Mesenchymal stem cell (in vitro differentiated cells and primary cell): ENCODE results near the gene RUBCNL.

Source experiments
- DNase-seq: peaks from one replicate; pipeline ENCODE4 v3.0.0-alpha.2; 2013
- H2AFZ ChIP-seq: one replicate; pipeline ENCODE4 v1.6.1; 2013; ENCODE audit warnings: low read depth, mild to moderate bottlenecking, control low read depth, inconsistent platforms, low read length, moderate library complexity
- H2AK5ac ChIP-seq: 2 replicates; pipeline ENCODE4 v1.6.1; 2013; ENCODE audit warnings: low read length, moderate library complexity, mild to moderate bottlenecking, inconsistent platforms; ENCODE audit not compliant: severe bottlenecking
- H2BK120ac ChIP-seq: one replicate; pipeline ENCODE4 v1.6.1; 2013; ENCODE audit warnings: low read depth, mild to moderate bottlenecking, inconsistent platforms, low read length, moderate library complexity
- H2BK12ac ChIP-seq, 2 experiments: one replicate each; pipeline ENCODE4 v1.6.1; 2013; ENCODE audit warnings: inconsistent platforms in 2 of 2, low read length in 2 of 2, mild to moderate bottlenecking in 2 of 2, moderate library complexity in 2 of 2, control low read depth in 1 of 2
- H2BK15ac ChIP-seq: one replicate; pipeline ENCODE4 v1.6.1; 2013; ENCODE audit warnings: mild to moderate bottlenecking, low read depth, inconsistent platforms; ENCODE audit not compliant: poor library complexity, severe bottlenecking
- H2BK5ac ChIP-seq: 2 replicates; pipeline ENCODE4 v1.6.1; 2013; ENCODE audit warnings: low read depth, mild to moderate bottlenecking, low read length, control low read depth, inconsistent platforms; ENCODE audit not compliant: poor library complexity, severe bottlenecking
- H3K14ac ChIP-seq, 2 experiments: one replicate each; pipeline ENCODE4 v1.6.1; 2013; ENCODE audit warnings: inconsistent platforms in 2 of 2, low read length in 2 of 2, control low read depth in 1 of 2, mild to moderate bottlenecking in 1 of 2, moderate library complexity in 1 of 2
- H3K18ac ChIP-seq, 2 experiments: one replicate each; pipeline ENCODE4 v1.6.1; 2013; ENCODE audit warnings: inconsistent platforms in 2 of 2, low read length in 2 of 2, control low read depth in 1 of 2, low read depth in 1 of 2, mild to moderate bottlenecking in 1 of 2
- H3K23ac ChIP-seq, 2 experiments: one replicate each; pipeline ENCODE4 v1.6.1; 2013; ENCODE audit warnings: inconsistent platforms in 2 of 2, low read length in 2 of 2, mild to moderate bottlenecking in 2 of 2, moderate library complexity in 2 of 2, control low read depth in 1 of 2
- H3K27ac ChIP-seq: 2 replicates; pipeline ENCODE4 v1.5.1; 2013; ENCODE audit warnings: mild to moderate bottlenecking, moderate library complexity, low read length, control low read depth, inconsistent platforms; ENCODE audit not compliant: poor library complexity, severe bottlenecking
- H3K27me3 ChIP-seq, 2 experiments: 2 replicates each; pipeline versions ENCODE4 v1.6.1 to v1.7.0; 2013; ENCODE audit warnings: low read length in 2 of 2, mild to moderate bottlenecking in 2 of 2, moderate library complexity in 2 of 2, control low read depth in 1 of 2, inconsistent platforms in 1 of 2; ENCODE audit not compliant: control insufficient read depth in 1 of 2, insufficient read depth in 1 of 2
- H3K36me3 ChIP-seq, 2 experiments: 2 replicates each; pipeline versions ENCODE4 v1.6.1 to v1.7.0; 2013; ENCODE audit warnings: low read length in 2 of 2, control low read depth in 1 of 2, inconsistent platforms in 1 of 2, low read depth in 1 of 2, mild to moderate bottlenecking in 1 of 2; ENCODE audit not compliant: insufficient read depth in 2 of 2, control insufficient read depth in 1 of 2
- H3K4ac ChIP-seq, 2 experiments: one replicate each; pipeline ENCODE4 v1.6.1; 2013; ENCODE audit warnings: inconsistent platforms in 2 of 2, low read length in 2 of 2, mild to moderate bottlenecking in 2 of 2, moderate library complexity in 2 of 2, control low read depth in 1 of 2, low read depth in 1 of 2
- H3K4me1 ChIP-seq: 2 replicates; pipeline ENCODE4 v1.6.1; 2013; ENCODE audit warnings: low read depth, low read length, control low read depth; ENCODE audit not compliant: control insufficient read depth, insufficient read depth
- H3K4me2 ChIP-seq: 2 replicates; pipeline ENCODE4 v1.6.1; 2013; ENCODE audit warnings: low read length, mild to moderate bottlenecking, inconsistent platforms; ENCODE audit not compliant: poor library complexity, severe bottlenecking
- H3K4me3 ChIP-seq, 2 experiments: 2 replicates each; pipeline versions ENCODE4 v1.5.1 to v1.7.0; 2013; ENCODE audit warnings: low read length in 2 of 2, mild to moderate bottlenecking in 2 of 2, control low read depth in 1 of 2, low read depth in 1 of 2; ENCODE audit not compliant: insufficient read depth in 1 of 2
- H3K79me1 ChIP-seq: replicated peaks from 2 replicates; pipeline ENCODE4 v1.6.1; 2013; ENCODE audit warnings: mild to moderate bottlenecking, control low read depth, low read length, inconsistent platforms; ENCODE audit not compliant: poor library complexity, severe bottlenecking
- H3K9ac ChIP-seq: 2 replicates; pipeline ENCODE4 v1.7.0; 2013; ENCODE audit warnings: mild to moderate bottlenecking, low read length, moderate library complexity
- H3K9me3 ChIP-seq: 2 replicates; pipeline ENCODE4 v1.7.0; 2013; ENCODE audit warnings: mild to moderate bottlenecking, low read length; ENCODE audit not compliant: control insufficient read depth
- H4K8ac ChIP-seq: one replicate; pipeline ENCODE4 v1.6.1; 2013; ENCODE audit warnings: inconsistent platforms, mild to moderate bottlenecking, low read length, moderate library complexity
- H4K91ac ChIP-seq: one replicate; pipeline ENCODE4 v1.6.1; 2013; ENCODE audit warnings: mild to moderate bottlenecking, low read length, inconsistent platforms
- WGBS: methylation state at CpG from one replicate; pipeline ENCODE4 v1.1.7; 2013; ENCODE audit warnings: mixed read lengths; 5-methylcytosine and 5-hydroxymethylcytosine counted together

RUBCNL gene

DNA sequence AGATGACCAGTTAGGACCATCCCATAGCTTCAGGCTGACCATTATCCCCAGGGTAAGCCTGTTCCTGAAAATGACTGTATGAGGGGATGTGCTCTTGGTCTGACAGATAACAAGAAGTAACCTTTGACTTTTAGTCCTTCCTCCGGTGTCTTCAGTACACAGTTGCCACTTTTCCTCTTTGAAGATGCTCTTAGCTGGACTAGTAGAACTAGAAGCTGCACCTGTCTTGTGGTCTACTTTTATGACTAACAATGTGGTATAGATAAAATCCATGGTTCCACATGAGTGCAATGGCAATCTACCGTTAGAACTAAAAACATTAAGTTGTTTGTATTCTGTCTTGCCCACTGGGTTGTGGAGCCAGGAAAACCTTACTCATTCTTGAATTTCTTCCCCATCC is 5.9 kb upstream of the RUBCNL start:
- H3K27ac ChIP-seq: no peak overlapping the region
- no peak overlapping the region for H2AK5ac ChIP-seq
- no peak overlapping the region for H3K9ac ChIP-seq
- H3K79me1 ChIP-seq: no peaks in the 10 kb centered on the region
- no peak overlapping the region for H3K4me3 ChIP-seq
- no peak overlapping the region for H3K23ac ChIP-seq
- no peak overlapping the region for H4K8ac ChIP-seq
- H3K27me3 ChIP-seq: peaks cover 4 to 14% of the 10 kb centered on the region in 2 experiments
- 73% methylated on average over 1 of the region's 2 CpGs for WGBS
- H3K9me3 ChIP-seq: no peaks in the 10 kb centered on the region
- no peak for DNase-seq
- H2BK120ac ChIP-seq: no peak overlapping the region
- no peaks in the 10 kb centered on the region for H3K36me3 ChIP-seq
- H4K91ac ChIP-seq: no peak overlapping the region
- no peak overlapping the region for H3K4ac ChIP-seq
- H2BK5ac ChIP-seq: no peak overlapping the region
- no peak overlapping the region for H3K4me2 ChIP-seq
- H2BK12ac ChIP-seq: no peak overlapping the region
- H2BK15ac ChIP-seq: no peak overlapping the region
- H3K18ac ChIP-seq: no peak overlapping the region
- no peak overlapping the region for H3K14ac ChIP-seq
- peaks cover 2% of the 10 kb centered on the region for H3K4me1 ChIP-seq
- H2AFZ ChIP-seq: no peak overlapping the region

DNA sequence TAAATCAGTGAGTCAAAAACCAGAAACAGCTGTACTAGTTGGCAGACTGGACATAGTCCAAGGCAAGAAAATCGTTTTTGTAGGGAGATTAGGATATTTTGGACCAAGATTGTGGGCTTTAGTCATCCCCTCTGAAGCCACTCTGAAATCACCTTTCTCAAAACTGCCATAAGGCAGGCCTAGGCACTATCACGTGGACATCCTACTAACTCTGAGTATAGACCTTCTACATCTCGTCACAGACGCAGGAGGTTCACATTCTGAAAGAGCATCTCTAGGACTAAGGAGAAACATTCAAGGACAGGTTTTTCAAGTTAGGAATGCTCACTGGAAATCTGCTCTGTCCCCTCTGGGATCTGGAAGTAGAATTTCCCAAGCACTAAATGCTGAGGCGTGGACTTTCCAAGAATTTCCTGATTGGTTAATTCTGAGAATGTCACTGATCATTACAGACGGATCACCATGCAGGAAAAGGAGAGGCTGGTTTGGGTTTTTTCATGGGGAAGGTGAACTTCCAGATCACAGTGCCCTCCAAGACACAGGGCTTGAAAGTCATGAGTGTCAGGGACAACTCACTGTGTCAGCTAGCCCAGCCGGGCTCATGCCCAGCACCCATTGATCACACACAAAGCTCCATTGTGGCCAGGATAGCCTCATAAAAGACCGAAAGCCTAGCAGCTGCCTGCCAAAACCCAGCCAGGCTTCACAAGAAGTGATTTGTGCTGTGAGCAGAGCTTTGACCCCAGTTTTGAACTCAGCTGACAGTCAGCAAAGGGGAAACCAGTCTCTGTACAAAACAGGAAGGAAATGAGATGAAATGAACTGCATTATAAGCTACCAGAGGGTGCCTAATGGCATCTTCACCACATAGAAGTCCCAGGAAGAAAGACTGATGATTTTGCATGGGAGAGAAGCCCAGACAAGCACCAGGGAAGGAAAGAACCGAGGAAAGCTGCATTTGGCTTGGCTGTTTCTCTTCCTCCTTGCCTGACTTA is 2.7 kb upstream of the RUBCNL start:
- Histone ChIP-seq H3K4me2 (no peak overlapping the region), H4K8ac (peak overlapping the region; percentile 19), H2BK120ac (no peak overlapping the region), H3K27ac (no peak overlapping the region), H4K91ac (no peak overlapping the region), H2AK5ac (peak overlapping the region; percentile 9), H3K9me3 (no peaks in the 10 kb centered on the region), H2BK12ac (no peak overlapping the region), H3K36me3 (no peaks in the 10 kb centered on the region), H3K23ac (peak overlapping the region in 1 of 2 experiments; percentile 3), H3K4me1 (peaks cover 18% of the 10 kb centered on the region), H2AFZ (no peak overlapping the region), H3K18ac (peak overlapping the region in 1 of 2 experiments; percentile 18), H2BK5ac (no peak overlapping the region), H3K79me1 (no peaks in the 10 kb centered on the region), H3K4me3 (no peak overlapping the region), H3K27me3 (peaks cover 4 to 37% of the 10 kb centered on the region in 2 experiments), H3K4ac (no peak overlapping the region), H2BK15ac (peak overlapping the region; percentile 56), H3K14ac (no peak overlapping the region), H3K9ac (peak overlapping the region; percentile 29)
- 56% methylated on average over 9 of the region's 9 CpGs for WGBS
- no peak for DNase-seq

DNA sequence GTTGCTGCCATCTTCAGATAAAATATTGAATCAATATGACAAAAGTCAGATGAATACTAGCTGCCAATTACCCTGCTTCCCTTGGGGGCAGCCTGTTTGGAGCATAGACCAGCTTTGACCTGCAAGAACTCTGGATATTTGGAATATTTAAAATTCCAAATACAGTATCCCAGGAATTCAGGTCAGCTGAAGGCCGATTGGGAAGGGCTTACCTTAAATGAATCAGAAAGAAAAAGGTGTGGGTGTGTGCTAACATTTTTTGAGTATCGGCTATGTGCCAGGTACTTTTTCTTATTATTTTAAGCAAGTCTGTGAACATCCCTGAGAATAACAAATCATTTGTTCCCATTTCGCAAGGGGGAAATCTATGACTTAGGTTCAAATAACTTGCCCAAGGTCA is 1.8 kb upstream of the RUBCNL start:
- no peak overlapping the region for H2AFZ ChIP-seq
- 75% methylated on average over 1 of the region's 3 CpGs for WGBS
- no peak overlapping the region for H3K18ac ChIP-seq
- H3K4me3 ChIP-seq: no peak overlapping the region
- no peak overlapping the region for H3K4me2 ChIP-seq
- no peak overlapping the region for H2BK15ac ChIP-seq
- no peaks in the 10 kb centered on the region for H3K79me1 ChIP-seq
- H3K4ac ChIP-seq: no peak overlapping the region
- no peak overlapping the region for H4K8ac ChIP-seq
- DNase-seq: no peak
- no peak overlapping the region for H2BK12ac ChIP-seq
- H3K27ac ChIP-seq: no peak overlapping the region
- H3K36me3 ChIP-seq: no peaks in the 10 kb centered on the region
- no peak overlapping the region for H3K9ac ChIP-seq
- H3K23ac ChIP-seq: no peak overlapping the region
- H4K91ac ChIP-seq: no peak overlapping the region
- no peak overlapping the region for H3K14ac ChIP-seq
- no peak overlapping the region for H2AK5ac ChIP-seq
- peaks cover 18% of the 10 kb centered on the region for H3K4me1 ChIP-seq
- H3K9me3 ChIP-seq: no peaks in the 10 kb centered on the region
- no peak overlapping the region for H2BK120ac ChIP-seq
- H3K27me3 ChIP-seq: peaks cover 4 to 37% of the 10 kb centered on the region in 2 experiments
- no peak overlapping the region for H2BK5ac ChIP-seq

DNA sequence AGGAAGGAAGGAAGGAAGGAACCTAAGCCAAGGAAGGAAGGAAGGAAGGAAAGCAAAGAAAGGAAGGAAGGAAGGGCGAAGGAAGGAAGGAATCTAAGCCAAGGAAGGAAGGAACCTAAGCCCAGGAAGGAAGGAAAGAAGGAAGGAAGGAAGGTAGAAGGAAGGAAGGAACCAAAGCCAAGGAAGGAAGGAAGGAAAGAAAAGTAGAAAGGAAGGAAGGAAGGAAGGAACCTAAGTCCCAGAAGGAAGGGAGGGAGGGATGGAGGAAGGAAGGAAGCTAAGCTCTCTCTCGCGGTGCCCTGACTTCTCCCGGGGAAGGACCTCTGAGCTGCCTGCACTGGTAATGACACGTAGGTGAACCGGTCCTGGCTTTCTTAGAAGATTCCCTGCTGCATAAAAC is 1.3 kb upstream of the RUBCNL start:
- Histone ChIP-seq H3K27me3 (peaks cover 4 to 40% of the 10 kb centered on the region in 2 experiments), H3K4me3 (no peak overlapping the region), H2BK15ac (no peak overlapping the region), H2BK120ac (no peak overlapping the region), H3K9ac (no peak overlapping the region), H3K36me3 (no peaks in the 10 kb centered on the region), H2BK5ac (no peak overlapping the region), H4K8ac (no peak overlapping the region), H3K4me2 (no peak overlapping the region), H3K18ac (no peak overlapping the region), H2AFZ (no peak overlapping the region), H3K4ac (no peak overlapping the region), H2AK5ac (no peak overlapping the region), H3K9me3 (no peaks in the 10 kb centered on the region), H3K14ac (no peak overlapping the region), H4K91ac (no peak overlapping the region), H2BK12ac (peak overlapping the region in 1 of 2 experiments; percentile 3), H3K79me1 (no peaks in the 10 kb centered on the region), H3K4me1 (peaks cover 18% of the 10 kb centered on the region), H3K23ac (no peak overlapping the region), H3K27ac (no peak overlapping the region)
- no peak for DNase-seq
- WGBS: 88% methylated on average over 6 of the region's 6 CpGs
